ENCODE results near the gene DYRK1B. TPM values are rescaled to one million over a fixed set of nuclear protein-coding genes. Genes with fewer than 3 reads are reported as not detected.

DYRK1B gene
- total and polyA plus RNA-seq, 4 donors = 7.9 to 25.6 (median 20.8) TPM

GRCh38 chr19:39874404-39874803 lies 40.4 kb upstream of the DYRK1B start:
- H3K4me1 ChIP-seq (ENCODE audit: control insufficient read depth in 5 of 5, insufficient read depth in 5 of 5, low read length in 5 of 5) = no peaks in the 10 kb centered on the region
- H3K36me3 ChIP-seq (ENCODE audit: control insufficient read depth in 4 of 4, insufficient read depth in 4 of 4, low read length in 4 of 4) = no peaks in the 10 kb centered on the region
- TF ChIP-seq, protein P1, sequence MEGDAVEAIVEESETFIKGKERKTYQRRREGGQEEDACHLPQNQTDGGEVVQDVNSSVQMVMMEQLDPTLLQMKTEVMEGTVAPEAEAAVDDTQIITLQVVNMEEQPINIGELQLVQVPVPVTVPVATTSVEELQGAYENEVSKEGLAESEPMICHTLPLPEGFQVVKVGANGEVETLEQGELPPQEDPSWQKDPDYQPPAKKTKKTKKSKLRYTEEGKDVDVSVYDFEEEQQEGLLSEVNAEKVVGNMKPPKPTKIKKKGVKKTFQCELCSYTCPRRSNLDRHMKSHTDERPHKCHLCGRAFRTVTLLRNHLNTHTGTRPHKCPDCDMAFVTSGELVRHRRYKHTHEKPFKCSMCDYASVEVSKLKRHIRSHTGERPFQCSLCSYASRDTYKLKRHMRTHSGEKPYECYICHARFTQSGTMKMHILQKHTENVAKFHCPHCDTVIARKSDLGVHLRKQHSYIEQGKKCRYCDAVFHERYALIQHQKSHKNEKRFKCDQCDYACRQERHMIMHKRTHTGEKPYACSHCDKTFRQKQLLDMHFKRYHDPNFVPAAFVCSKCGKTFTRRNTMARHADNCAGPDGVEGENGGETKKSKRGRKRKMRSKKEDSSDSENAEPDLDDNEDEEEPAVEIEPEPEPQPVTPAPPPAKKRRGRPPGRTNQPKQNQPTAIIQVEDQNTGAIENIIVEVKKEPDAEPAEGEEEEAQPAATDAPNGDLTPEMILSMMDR (IDR thresholded peaks at IDR 0.05; ENCODE audit: control extremely low read depth, extremely low read depth) = no peak
- no peak overlapping the region for H3K4me3 ChIP-seq
- H3K9ac ChIP-seq (ENCODE audit: insufficient read depth in 1 of 2, low read length in 2 of 2) = no peak overlapping the region
- no peaks in the 10 kb centered on the region for H3K27me3 ChIP-seq (ENCODE audit: control insufficient read depth in 3 of 3, insufficient read depth in 3 of 3, low read length in 2 of 3)
- ATAC-seq (ENCODE audit: insufficient read depth, low FRiP score) (no peak), DNase-seq (no peak)
- no peak overlapping the region for H3K27ac ChIP-seq (ENCODE audit: low read depth in 1 of 2, low read length in 1 of 2)
- 92 to 95% methylated on average over 1 of the region's 1 CpG for WGBS, 2 donors
- peaks cover 0 to 3% (median 0%) of the 10 kb centered on the region in 4 donors for H3K9me3 ChIP-seq (ENCODE audit: control insufficient read depth in 4 of 4, insufficient read depth in 3 of 4, low read length in 3 of 4)

GRCh38 chr19:39873385-39873784 lies 39.4 kb upstream of the DYRK1B start:
- DNase-seq = no peak
- TF ChIP-seq, protein P1 (IDR thresholded peaks at IDR 0.05; ENCODE audit: control extremely low read depth, extremely low read depth) = no peak
- H3K36me3 ChIP-seq (ENCODE audit: control insufficient read depth in 4 of 4, insufficient read depth in 4 of 4, low read length in 4 of 4) = no peaks in the 10 kb centered on the region
- 93% methylated on average over 20 of the region's 20 CpGs for WGBS, 2 donors
- H3K27ac ChIP-seq (ENCODE audit: low read depth in 1 of 2, low read length in 1 of 2) = no peak overlapping the region
- no peak for ATAC-seq (ENCODE audit: insufficient read depth, low FRiP score)
- H3K4me3 ChIP-seq = no peak overlapping the region
- H3K27me3 ChIP-seq (ENCODE audit: control insufficient read depth in 3 of 3, insufficient read depth in 3 of 3, low read length in 2 of 3) = no peaks in the 10 kb centered on the region
- H3K9me3 ChIP-seq (ENCODE audit: control insufficient read depth in 4 of 4, insufficient read depth in 3 of 4, low read length in 3 of 4) = peaks cover 0 to 3% (median 0%) of the 10 kb centered on the region in 4 donors
- H3K9ac ChIP-seq (ENCODE audit: insufficient read depth in 1 of 2, low read length in 2 of 2) = no peak overlapping the region
- no peaks in the 10 kb centered on the region for H3K4me1 ChIP-seq (ENCODE audit: control insufficient read depth in 5 of 5, insufficient read depth in 5 of 5, low read length in 5 of 5)

DNA sequence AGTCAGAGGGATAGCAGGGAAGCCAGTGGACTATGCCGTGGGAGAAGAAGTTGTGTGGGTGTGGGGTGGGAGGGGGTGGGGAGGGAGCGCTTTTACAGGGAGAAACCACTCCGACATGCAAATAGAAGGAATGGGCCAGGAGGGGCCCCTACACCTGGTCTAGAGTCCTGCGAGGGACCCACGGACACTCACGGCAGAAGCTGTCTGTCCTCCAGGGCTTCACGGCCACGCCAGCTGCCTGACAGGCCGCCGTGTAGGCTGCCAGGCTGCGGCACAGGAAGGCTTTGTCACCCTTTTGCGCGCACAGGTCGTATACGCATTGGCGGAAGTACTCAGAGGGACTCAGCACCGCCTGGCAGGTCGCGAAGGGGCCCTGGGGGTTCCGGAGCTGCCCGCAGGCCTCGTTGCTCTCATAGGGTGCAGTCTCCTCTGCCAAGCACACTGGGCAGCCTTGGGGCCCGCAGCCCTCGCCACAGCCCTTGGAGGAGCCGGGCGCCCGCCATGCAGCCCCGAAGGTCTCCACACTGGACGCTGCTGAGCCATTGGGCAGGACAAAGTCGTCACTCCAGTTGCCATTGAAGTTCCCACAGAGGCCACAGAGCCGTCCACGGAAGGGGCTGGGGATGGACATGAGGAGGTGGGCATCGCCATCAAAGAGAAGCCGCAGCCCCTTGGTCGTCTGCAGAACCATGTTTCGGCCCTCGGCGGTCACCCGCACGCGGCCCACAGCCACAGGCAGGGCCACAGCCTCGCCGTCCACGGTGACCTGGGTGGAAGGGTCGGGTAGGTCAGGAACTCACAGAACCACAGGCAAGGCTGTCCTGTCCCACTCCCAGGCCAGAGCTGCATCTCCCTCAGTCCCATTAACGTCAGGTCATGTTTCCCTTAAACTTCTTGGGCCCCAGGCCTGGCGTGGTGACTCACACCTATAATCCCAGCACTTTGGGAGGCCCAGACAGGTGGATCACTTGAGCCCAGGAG lies 38.2 kb upstream of the DYRK1B start:
- Histone ChIP-seq H3K9ac (ENCODE audit: insufficient read depth in 1 of 2, low read length in 2 of 2) (no peak overlapping the region), H3K27me3 (ENCODE audit: control insufficient read depth in 3 of 3, insufficient read depth in 3 of 3, low read length in 2 of 3) (no peaks in the 10 kb centered on the region), H3K4me3 (no peak overlapping the region), H3K9me3 (ENCODE audit: control insufficient read depth in 4 of 4, insufficient read depth in 3 of 4, low read length in 3 of 4) (peaks cover 0 to 3% (median 0%) of the 10 kb centered on the region in 4 donors), H3K27ac (ENCODE audit: low read depth in 1 of 2, low read length in 1 of 2) (no peak overlapping the region), H3K4me1 (ENCODE audit: control insufficient read depth in 5 of 5, insufficient read depth in 5 of 5, low read length in 5 of 5) (no peaks in the 10 kb centered on the region), H3K36me3 (ENCODE audit: control insufficient read depth in 4 of 4, insufficient read depth in 4 of 4, low read length in 4 of 4) (no peaks in the 10 kb centered on the region)
- ATAC-seq (ENCODE audit: insufficient read depth, low FRiP score) (no peak), DNase-seq (no peak)
- TF ChIP-seq, protein P1 (IDR thresholded peaks at IDR 0.05; ENCODE audit: control extremely low read depth, extremely low read depth) = no peak
- WGBS, 2 donors = 90 to 91% methylated on average over 40 to 47 of the region's 47 CpGs
